ENCODE results near the gene ATP11C. TPM values are rescaled to one million over a fixed set of nuclear protein-coding genes. Genes with fewer than 3 reads are reported as not detected.

The ATP11C gene
- total RNA-seq, 1 experiment from 2014 or later = 38.6 TPM

DNA sequence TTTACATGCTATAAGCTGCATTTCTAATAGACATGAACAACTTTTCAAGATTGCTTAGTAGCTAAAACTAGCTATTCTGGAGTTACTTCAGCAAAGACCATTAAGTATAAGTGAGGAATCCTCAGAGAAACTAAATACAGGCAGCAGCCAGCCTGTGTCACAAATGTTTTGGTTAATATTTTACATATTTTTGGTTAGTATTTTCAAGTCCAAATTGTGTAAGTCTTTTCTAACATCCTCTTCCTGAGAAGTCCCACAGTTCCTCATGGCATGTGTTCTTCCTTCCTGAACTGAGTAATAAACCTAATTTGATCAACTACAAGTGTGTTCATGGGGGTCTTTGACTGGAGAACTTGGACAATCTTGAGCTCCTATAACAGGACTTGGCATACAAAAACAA lies 182.5 kb downstream of the ATP11C start:
- no peak overlapping the region for H3K27ac Mint-ChIP-seq
- ATAC-seq (no peak), DNase-seq (ENCODE audit: low spot score) (no peak)
- H3K4me3 Mint-ChIP-seq = no peak overlapping the region
- peaks cover 16% of the 10 kb centered on the region for H3K9me3 Mint-ChIP-seq
- CTCF ChIA-PET = no interaction called here
- POLR2A ChIA-PET = no interaction called here
- peaks cover 4% of the 10 kb centered on the region for H3K4me1 Mint-ChIP-seq
- H3K36me3 Mint-ChIP-seq = peaks cover 22% of the 10 kb centered on the region
- no peaks in the 10 kb centered on the region for H3K27me3 Mint-ChIP-seq (ENCODE audit: low read depth)
- TF ChIP-seq ATF2 (CRISPR knock-in tag; IDR thresholded peaks at IDR 0.05; ENCODE audit: borderline replicate concordance, low read depth) = no peak
- TF ChIP-seq CREB1 (CRISPR knock-in tag; IDR thresholded peaks at IDR 0.05) = no peak
- TF ChIP-seq, protein P1, sequence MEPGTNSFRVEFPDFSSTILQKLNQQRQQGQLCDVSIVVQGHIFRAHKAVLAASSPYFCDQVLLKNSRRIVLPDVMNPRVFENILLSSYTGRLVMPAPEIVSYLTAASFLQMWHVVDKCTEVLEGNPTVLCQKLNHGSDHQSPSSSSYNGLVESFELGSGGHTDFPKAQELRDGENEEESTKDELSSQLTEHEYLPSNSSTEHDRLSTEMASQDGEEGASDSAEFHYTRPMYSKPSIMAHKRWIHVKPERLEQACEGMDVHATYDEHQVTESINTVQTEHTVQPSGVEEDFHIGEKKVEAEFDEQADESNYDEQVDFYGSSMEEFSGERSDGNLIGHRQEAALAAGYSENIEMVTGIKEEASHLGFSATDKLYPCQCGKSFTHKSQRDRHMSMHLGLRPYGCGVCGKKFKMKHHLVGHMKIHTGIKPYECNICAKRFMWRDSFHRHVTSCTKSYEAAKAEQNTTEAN (CRISPR knock-in tag; IDR thresholded peaks at IDR 0.05) = no peak
- TF ChIP-seq CBFB (CRISPR knock-in tag; IDR thresholded peaks at IDR 0.05; ENCODE audit: low read depth) = no peak
- TF ChIP-seq ETV6 (CRISPR knock-in tag; IDR thresholded peaks at IDR 0.05) = no peak
- TF ChIP-seq, protein P2, sequence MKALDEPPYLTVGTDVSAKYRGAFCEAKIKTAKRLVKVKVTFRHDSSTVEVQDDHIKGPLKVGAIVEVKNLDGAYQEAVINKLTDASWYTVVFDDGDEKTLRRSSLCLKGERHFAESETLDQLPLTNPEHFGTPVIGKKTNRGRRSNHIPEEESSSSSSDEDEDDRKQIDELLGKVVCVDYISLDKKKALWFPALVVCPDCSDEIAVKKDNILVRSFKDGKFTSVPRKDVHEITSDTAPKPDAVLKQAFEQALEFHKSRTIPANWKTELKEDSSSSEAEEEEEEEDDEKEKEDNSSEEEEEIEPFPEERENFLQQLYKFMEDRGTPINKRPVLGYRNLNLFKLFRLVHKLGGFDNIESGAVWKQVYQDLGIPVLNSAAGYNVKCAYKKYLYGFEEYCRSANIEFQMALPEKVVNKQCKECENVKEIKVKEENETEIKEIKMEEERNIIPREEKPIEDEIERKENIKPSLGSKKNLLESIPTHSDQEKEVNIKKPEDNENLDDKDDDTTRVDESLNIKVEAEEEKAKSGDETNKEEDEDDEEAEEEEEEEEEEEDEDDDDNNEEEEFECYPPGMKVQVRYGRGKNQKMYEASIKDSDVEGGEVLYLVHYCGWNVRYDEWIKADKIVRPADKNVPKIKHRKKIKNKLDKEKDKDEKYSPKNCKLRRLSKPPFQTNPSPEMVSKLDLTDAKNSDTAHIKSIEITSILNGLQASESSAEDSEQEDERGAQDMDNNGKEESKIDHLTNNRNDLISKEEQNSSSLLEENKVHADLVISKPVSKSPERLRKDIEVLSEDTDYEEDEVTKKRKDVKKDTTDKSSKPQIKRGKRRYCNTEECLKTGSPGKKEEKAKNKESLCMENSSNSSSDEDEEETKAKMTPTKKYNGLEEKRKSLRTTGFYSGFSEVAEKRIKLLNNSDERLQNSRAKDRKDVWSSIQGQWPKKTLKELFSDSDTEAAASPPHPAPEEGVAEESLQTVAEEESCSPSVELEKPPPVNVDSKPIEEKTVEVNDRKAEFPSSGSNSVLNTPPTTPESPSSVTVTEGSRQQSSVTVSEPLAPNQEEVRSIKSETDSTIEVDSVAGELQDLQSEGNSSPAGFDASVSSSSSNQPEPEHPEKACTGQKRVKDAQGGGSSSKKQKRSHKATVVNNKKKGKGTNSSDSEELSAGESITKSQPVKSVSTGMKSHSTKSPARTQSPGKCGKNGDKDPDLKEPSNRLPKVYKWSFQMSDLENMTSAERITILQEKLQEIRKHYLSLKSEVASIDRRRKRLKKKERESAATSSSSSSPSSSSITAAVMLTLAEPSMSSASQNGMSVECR (CRISPR knock-in tag; IDR thresholded peaks at IDR 0.05; ENCODE audit: borderline replicate concordance) = no peak

- H3K4me3 Mint-ChIP-seq = no peak overlapping the region
- H3K4me1 Mint-ChIP-seq = peaks cover 7% of the 10 kb centered on the region
- no peak overlapping the region for H3K27ac Mint-ChIP-seq
- H3K9me3 Mint-ChIP-seq = no peaks in the 10 kb centered on the region
- DNase-seq (ENCODE audit: low spot score) = no peak
- no peak for ATAC-seq
- H3K36me3 Mint-ChIP-seq = peaks cover 2% of the 10 kb centered on the region; the same call in 1 of the 2 replicates
- POLR2A ChIA-PET = no interaction called here
- CTCF ChIA-PET = no interaction called here
- H3K27me3 Mint-ChIP-seq (ENCODE audit: low read depth) = no peaks in the 10 kb centered on the region
- TF ChIP-seq, protein P3, sequence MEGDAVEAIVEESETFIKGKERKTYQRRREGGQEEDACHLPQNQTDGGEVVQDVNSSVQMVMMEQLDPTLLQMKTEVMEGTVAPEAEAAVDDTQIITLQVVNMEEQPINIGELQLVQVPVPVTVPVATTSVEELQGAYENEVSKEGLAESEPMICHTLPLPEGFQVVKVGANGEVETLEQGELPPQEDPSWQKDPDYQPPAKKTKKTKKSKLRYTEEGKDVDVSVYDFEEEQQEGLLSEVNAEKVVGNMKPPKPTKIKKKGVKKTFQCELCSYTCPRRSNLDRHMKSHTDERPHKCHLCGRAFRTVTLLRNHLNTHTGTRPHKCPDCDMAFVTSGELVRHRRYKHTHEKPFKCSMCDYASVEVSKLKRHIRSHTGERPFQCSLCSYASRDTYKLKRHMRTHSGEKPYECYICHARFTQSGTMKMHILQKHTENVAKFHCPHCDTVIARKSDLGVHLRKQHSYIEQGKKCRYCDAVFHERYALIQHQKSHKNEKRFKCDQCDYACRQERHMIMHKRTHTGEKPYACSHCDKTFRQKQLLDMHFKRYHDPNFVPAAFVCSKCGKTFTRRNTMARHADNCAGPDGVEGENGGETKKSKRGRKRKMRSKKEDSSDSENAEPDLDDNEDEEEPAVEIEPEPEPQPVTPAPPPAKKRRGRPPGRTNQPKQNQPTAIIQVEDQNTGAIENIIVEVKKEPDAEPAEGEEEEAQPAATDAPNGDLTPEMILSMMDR (IDR thresholded peaks at IDR 0.05) = no peak
- TF ChIP-seq MXD4 (CRISPR knock-in tag; IDR thresholded peaks at IDR 0.05; ENCODE audit: borderline replicate concordance) = no peak
- TF ChIP-seq, protein P4, sequence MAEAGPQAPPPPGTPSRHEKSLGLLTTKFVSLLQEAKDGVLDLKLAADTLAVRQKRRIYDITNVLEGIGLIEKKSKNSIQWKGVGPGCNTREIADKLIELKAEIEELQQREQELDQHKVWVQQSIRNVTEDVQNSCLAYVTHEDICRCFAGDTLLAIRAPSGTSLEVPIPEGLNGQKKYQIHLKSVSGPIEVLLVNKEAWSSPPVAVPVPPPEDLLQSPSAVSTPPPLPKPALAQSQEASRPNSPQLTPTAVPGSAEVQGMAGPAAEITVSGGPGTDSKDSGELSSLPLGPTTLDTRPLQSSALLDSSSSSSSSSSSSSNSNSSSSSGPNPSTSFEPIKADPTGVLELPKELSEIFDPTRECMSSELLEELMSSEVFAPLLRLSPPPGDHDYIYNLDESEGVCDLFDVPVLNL (CRISPR knock-in tag; IDR thresholded peaks at IDR 0.05; ENCODE audit: borderline replicate concordance, low read depth) = no peak
- TF ChIP-seq, protein P5, sequence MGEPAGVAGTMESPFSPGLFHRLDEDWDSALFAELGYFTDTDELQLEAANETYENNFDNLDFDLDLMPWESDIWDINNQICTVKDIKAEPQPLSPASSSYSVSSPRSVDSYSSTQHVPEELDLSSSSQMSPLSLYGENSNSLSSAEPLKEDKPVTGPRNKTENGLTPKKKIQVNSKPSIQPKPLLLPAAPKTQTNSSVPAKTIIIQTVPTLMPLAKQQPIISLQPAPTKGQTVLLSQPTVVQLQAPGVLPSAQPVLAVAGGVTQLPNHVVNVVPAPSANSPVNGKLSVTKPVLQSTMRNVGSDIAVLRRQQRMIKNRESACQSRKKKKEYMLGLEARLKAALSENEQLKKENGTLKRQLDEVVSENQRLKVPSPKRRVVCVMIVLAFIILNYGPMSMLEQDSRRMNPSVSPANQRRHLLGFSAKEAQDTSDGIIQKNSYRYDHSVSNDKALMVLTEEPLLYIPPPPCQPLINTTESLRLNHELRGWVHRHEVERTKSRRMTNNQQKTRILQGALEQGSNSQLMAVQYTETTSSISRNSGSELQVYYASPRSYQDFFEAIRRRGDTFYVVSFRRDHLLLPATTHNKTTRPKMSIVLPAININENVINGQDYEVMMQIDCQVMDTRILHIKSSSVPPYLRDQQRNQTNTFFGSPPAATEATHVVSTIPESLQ (CRISPR knock-in tag; IDR thresholded peaks at IDR 0.05) = no peak
- no peak for TF ChIP-seq NR3C1 (CRISPR knock-in tag; conservative IDR thresholded peaks at IDR 0.05; ENCODE audit: low read depth)
- no peak for TF ChIP-seq NFATC4 (CRISPR knock-in tag; IDR thresholded peaks at IDR 0.05)
- no peak for TF ChIP-seq CBFB (CRISPR knock-in tag; IDR thresholded peaks at IDR 0.05; ENCODE audit: low read depth)
- no peak for TF ChIP-seq SOX15 (CRISPR knock-in tag; IDR thresholded peaks at IDR 0.05)
- no peak for TF ChIP-seq PREB (CRISPR knock-in tag; IDR thresholded peaks at IDR 0.05; ENCODE audit: borderline replicate concordance)
- no peak for TF ChIP-seq ZNF532 (CRISPR knock-in tag; IDR thresholded peaks at IDR 0.05; ENCODE audit: borderline replicate concordance)
Measured at GRCh38 chrX:139739138-139739537, 193.7 kb downstream of the ATP11C start.

All from WTC11 (cell line).